Stimulated activated CD4-positive, alpha-beta T cell treated with anti-CD3 and anti-CD28 coated beads, Interleukin-2, amount 100 ng/mL, for 24 hours (primary cell): Measurements from ENCODE around the gene GRM8.

Source experiments
- DNase-seq, 2 donors: peaks; one replicate each; pipeline ENCODE4 v3.0.0-alpha.2; 2020

Gene GRM8

GRCh38 chr7:127230192-127230925 is 22.4 kb downstream of the GRM8 start:
- no peak for DNase-seq

- no peak for DNase-seq
Measured at GRCh38 chr7:127226685-127227374, 25.9 kb downstream of the GRM8 start.

GRCh38 chr7:127221731-127222130 is 31.0 kb downstream of the GRM8 start:
- no peak for DNase-seq

GRCh38 chr7:127214956-127215718 is 37.6 kb downstream of the GRM8 start:
- DNase-seq = no peak

- DNase-seq = no peak
Measured at GRCh38 chr7:127209886-127210285, 42.9 kb downstream of the GRM8 start.

- DNase-seq = no peak
Measured at GRCh38 chr7:127208860-127209259, 43.9 kb downstream of the GRM8 start.

- DNase-seq = no peak
Measured at GRCh38 chr7:127208351-127208750, 44.4 kb downstream of the GRM8 start.

- no peak for DNase-seq
Measured at GRCh38 chr7:127207806-127208205, 44.9 kb downstream of the GRM8 start.

GRCh38 chr7:127207230-127207629 is 45.5 kb downstream of the GRM8 start:
- no peak for DNase-seq

GRCh38 chr7:127194571-127194970 is 58.2 kb downstream of the GRM8 start:
- no peak for DNase-seq

- DNase-seq = no peak
Measured at GRCh38 chr7:127189886-127190285, 62.9 kb downstream of the GRM8 start.

- DNase-seq = no peak
Measured at GRCh38 chr7:127189074-127189473, 63.7 kb downstream of the GRM8 start.

GRCh38 chr7:127187740-127188139 is 65.0 kb downstream of the GRM8 start:
- DNase-seq = no peak

GRCh38 chr7:127186686-127187085 is 66.1 kb downstream of the GRM8 start:
- DNase-seq = no peak

- no peak for DNase-seq
Measured at GRCh38 chr7:127177156-127177555, 75.6 kb downstream of the GRM8 start.

GRCh38 chr7:127162366-127162765 is 90.4 kb downstream of the GRM8 start:
- no peak for DNase-seq

- no peak for DNase-seq
Measured at GRCh38 chr7:127158659-127159058, 94.1 kb downstream of the GRM8 start.

- DNase-seq = no peak
Measured at GRCh38 chr7:127154958-127155357, 97.8 kb downstream of the GRM8 start.

- DNase-seq = no peak
Measured at GRCh38 chr7:127154101-127154500, 98.6 kb downstream of the GRM8 start.

GRCh38 chr7:127153315-127153714 is 99.4 kb downstream of the GRM8 start:
- DNase-seq = no peak

- DNase-seq = no peak
Measured at GRCh38 chr7:127152423-127152822, 100.3 kb downstream of the GRM8 start.

- DNase-seq = no peak
Measured at GRCh38 chr7:127151379-127151778, 101.4 kb downstream of the GRM8 start.

- no peak for DNase-seq
Measured at GRCh38 chr7:127150543-127150942, 102.2 kb downstream of the GRM8 start.
